ENCODE results near the gene ZNRF2. TPM values are rescaled to one million over a fixed set of nuclear protein-coding genes. Genes with fewer than 3 reads are reported as not detected.
A peak's percentile ranks its signal among the peaks of the same experiment; 100 is the strongest.

The ZNRF2 gene
- total RNA-seq, 6 experiments from 2014 or later = 17.1 to 24.0 (median 18.7) TPM

DNA sequence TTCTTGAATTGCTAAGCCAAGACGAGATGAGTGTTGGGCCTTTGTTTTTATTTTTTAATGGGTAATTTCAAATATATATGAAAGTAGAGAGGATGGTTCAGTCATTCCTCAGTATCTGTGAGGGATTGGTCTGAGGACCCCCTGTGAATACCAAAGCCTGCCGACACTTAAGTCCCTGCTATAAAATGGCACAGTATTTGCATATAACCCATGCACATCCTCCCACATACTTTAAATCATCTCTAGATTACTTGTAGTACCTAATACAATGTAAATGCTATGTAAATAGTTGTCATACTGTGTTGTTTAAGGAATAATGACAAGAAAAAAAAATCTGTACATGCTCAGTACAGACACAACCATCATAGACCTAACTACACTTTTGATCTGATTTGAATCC is 120.8 kb downstream of the ZNRF2 start:
- intact Hi-C loops (cut with DNase I) = no loop called here
- 86% methylated on average over 2 of the region's 2 CpGs for WGBS (ENCODE audit: insufficient coverage, low coverage, low lambda C conversion rate, missing lambda C conversion rate)
- no peaks in the 10 kb centered on the region for H3K36me3 ChIP-seq

GRCh38 chr7:30406664-30407425 is 122.4 kb downstream of the ZNRF2 start:
- Histone ChIP-seq H3K27me3 (no peaks in the 10 kb centered on the region), H3K9me3 (no peaks in the 10 kb centered on the region), H3K4me3 (no peak overlapping the region), H3K4me1 (peaks cover 0 to 13% (median 2%) of the 10 kb centered on the region in 4 donors), H3K27ac (no peak overlapping the region), H3K36me3 (no peaks in the 10 kb centered on the region)
- DNase-seq = no peak
- TF ChIP-seq POLR2A (IDR thresholded peaks at IDR 0.05) = no peak
- TF ChIP-seq, protein P1, sequence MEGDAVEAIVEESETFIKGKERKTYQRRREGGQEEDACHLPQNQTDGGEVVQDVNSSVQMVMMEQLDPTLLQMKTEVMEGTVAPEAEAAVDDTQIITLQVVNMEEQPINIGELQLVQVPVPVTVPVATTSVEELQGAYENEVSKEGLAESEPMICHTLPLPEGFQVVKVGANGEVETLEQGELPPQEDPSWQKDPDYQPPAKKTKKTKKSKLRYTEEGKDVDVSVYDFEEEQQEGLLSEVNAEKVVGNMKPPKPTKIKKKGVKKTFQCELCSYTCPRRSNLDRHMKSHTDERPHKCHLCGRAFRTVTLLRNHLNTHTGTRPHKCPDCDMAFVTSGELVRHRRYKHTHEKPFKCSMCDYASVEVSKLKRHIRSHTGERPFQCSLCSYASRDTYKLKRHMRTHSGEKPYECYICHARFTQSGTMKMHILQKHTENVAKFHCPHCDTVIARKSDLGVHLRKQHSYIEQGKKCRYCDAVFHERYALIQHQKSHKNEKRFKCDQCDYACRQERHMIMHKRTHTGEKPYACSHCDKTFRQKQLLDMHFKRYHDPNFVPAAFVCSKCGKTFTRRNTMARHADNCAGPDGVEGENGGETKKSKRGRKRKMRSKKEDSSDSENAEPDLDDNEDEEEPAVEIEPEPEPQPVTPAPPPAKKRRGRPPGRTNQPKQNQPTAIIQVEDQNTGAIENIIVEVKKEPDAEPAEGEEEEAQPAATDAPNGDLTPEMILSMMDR (IDR thresholded peaks at IDR 0.05) = no peak
- no peak for ATAC-seq
- intact Hi-C loops (cut with DNase I) = no loop called here
- WGBS (ENCODE audit: insufficient coverage, low coverage, low lambda C conversion rate, missing lambda C conversion rate) = 89% methylated on average over 10 of the region's 13 CpGs

More for the DNA sequence above, 120.8 kb downstream of the ZNRF2 start:
- Histone ChIP-seq H3K9me3 (no peaks in the 10 kb centered on the region), H3K4me3 (no peak overlapping the region), H3K27me3 (no peaks in the 10 kb centered on the region), H3K27ac (no peak overlapping the region), H3K4me1 (peaks cover 0 to 5% (median 2%) of the 10 kb centered on the region in 4 donors)
- no peak for TF ChIP-seq POLR2A (IDR thresholded peaks at IDR 0.05)
- TF ChIP-seq, protein P1 (IDR thresholded peaks at IDR 0.05) = no peak
- no peak for DNase-seq
- ATAC-seq = no peak

- Histone ChIP-seq H3K36me3 (no peaks in the 10 kb centered on the region), H3K27ac (no peak overlapping the region), H3K4me1 (peaks cover 0 to 8% (median 0%) of the 10 kb centered on the region in 4 donors), H3K27me3 (no peaks in the 10 kb centered on the region), H3K9me3 (peaks cover 0 to 3% (median 0%) of the 10 kb centered on the region in 4 donors), H3K4me3 (no peak overlapping the region)
- 100% methylated on average over 1 of the region's 2 CpGs for WGBS (ENCODE audit: insufficient coverage, low coverage, low lambda C conversion rate, missing lambda C conversion rate)
- intact Hi-C loops (cut with DNase I) = loop anchor here in 1 of 2 donors (5.0 kb wide), 1 partner anchor 134 kb away; no protein-coding TSS in a partner anchor
- no peak for DNase-seq
- TF ChIP-seq, protein P1 (IDR thresholded peaks at IDR 0.05) = no peak
- TF ChIP-seq POLR2A (IDR thresholded peaks at IDR 0.05) = no peak
- ATAC-seq = peak in 1 of 4 donors; percentile 10
Observed at GRCh38 chr7:30411173-30411572, 126.8 kb downstream of the ZNRF2 start.

DNA sequence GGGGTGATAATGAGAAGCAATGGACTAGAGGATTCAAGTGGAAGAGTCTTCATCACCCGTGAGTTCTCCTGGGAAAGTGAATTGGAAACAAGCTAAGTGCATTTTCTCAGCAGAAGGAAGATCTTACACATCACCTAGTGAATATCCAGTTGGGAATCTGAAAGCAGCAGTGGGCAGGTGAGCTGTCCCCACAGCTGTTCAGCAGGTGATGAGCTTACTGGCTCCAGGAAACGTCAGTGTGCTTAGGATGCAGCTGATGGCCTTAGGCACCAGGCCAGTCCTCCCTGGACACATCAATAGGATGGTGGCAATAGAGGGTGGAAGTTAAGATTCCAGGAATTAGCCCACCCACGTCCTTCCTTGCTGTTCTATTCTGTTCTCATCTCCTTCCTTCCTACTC is 127.5 kb downstream of the ZNRF2 start:
- Histone ChIP-seq H3K36me3 (no peaks in the 10 kb centered on the region), H3K9me3 (peaks cover 0 to 3% (median 0%) of the 10 kb centered on the region in 4 donors), H3K4me3 (no peak overlapping the region), H3K27ac (no peak overlapping the region), H3K27me3 (no peaks in the 10 kb centered on the region), H3K4me1 (peaks cover 0 to 8% (median 0%) of the 10 kb centered on the region in 4 donors)
- no peak for DNase-seq
- intact Hi-C loops (cut with DNase I) = loop anchor here in 1 of 2 donors (5.0 kb wide), 1 partner anchor 135 kb away; no protein-coding TSS in a partner anchor
- no peak for ATAC-seq
- whole genome bisulfite sequencing (ENCODE audit: insufficient coverage, low coverage, low lambda C conversion rate, missing lambda C conversion rate) = 72% methylated on average over 2 of the region's 3 CpGs
- no peak for TF ChIP-seq POLR2A (IDR thresholded peaks at IDR 0.05)
- TF ChIP-seq, protein P1 (IDR thresholded peaks at IDR 0.05) = no peak
